GM19452 (cell line): ENCODE measurements around the gene MEPCE.
"Not testable (repeated sequence)": the region's sequence is repeated elsewhere in the genome, so short reads cannot be mapped to it uniquely, and the experiment has no call there.

ENCODE experiments used
- ATAC-seq: cut with Tn5 transposase; IDR thresholded peaks from one replicate; pipeline ENCODE4 v1.9.1; 2021; ENCODE audit not compliant: unreplicated experiment

MEPCE gene

DNA sequence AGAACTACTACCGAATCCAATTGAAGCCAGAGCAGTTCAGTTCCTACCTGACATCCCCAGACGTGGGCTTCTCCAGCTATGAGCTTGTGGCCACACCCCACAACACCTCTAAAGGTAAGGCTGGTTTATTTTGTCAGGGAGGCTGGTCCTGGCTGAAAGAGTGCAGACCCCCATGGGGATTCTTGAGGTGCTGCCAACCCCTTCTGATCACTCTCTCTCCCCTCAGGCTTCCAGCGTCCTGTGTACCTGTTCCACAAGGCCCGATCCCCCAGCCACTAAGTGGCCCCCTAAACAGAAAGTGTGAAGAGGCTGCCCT lies 3.6 kb downstream of the MEPCE start:
- ATAC-seq, result no peak

DNA sequence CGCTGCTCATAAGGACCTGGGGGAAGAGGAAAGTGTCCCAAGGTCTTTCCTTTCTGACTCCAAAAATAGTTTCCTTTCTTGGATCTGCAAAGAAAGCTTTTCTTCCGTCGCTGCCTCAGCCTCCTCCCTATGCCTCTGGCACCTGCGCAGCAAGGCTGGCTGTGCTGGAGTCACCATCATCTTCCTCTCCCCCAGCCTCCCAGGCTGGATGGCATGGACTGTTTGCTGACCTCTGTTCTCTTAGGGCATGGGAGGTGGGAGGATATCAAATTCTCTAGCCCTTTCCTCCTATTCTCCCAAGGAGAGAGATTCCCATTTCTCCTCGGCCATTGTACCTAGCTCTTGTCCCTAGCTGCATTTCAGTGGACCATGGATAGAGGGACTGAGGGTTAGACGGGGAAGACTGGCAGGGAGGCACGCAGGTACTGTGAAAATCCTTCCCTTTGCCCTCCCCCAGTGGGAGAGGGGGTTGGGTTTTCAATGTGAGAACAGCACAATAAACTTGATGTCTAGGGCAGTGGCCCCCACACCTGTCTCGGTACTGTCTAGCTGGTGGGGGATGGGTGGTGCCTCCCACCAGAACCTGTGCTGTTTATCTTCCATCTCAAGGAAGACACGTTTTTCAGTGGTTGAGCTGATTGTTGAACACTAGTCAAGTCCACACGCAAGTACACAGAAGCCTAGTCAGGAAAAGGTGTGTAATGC lies 4.1 kb downstream of the MEPCE start:
- ATAC-seq, result no peak

DNA sequence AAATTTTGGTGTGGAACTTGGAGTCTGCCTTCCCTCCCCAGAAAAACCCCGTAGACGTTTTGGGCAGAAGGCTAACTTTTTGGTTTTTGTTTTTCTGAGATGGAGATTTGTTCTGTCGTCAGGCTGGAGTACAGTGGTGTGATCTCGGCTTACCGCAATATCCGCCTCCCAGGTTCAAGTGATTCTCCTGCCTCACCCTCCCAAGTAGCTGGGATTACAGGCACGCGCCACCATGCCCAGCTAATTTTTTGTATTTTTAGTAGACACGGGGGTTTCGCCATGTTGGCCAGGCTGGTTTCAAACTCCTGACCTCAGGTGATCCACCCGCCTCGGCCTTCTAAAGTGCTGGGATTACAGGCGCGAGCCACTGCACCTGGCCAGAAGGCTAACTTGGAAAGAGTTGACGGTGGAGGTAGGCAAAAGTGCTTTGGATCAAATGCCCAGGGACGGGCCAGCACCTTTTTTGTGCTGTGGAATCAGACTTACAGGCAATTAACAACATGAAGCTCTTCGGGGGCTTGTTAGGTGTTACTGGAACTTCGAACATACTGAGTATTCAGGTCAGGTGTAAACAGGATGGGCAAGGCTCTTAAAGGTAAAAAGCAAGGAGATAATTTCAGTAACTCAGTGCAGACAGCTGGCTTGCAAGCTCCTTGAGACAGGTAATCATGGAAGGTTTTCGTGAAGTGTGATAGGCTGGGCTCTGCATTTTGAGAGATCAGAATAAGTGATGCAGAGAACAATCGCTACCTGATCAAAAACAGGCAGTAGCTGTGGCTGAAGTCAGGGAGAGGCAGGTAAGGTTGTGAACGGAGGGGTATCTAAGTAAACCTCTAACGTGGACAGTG lies 4.9 kb downstream of the MEPCE start:
- no peak for ATAC-seq

DNA sequence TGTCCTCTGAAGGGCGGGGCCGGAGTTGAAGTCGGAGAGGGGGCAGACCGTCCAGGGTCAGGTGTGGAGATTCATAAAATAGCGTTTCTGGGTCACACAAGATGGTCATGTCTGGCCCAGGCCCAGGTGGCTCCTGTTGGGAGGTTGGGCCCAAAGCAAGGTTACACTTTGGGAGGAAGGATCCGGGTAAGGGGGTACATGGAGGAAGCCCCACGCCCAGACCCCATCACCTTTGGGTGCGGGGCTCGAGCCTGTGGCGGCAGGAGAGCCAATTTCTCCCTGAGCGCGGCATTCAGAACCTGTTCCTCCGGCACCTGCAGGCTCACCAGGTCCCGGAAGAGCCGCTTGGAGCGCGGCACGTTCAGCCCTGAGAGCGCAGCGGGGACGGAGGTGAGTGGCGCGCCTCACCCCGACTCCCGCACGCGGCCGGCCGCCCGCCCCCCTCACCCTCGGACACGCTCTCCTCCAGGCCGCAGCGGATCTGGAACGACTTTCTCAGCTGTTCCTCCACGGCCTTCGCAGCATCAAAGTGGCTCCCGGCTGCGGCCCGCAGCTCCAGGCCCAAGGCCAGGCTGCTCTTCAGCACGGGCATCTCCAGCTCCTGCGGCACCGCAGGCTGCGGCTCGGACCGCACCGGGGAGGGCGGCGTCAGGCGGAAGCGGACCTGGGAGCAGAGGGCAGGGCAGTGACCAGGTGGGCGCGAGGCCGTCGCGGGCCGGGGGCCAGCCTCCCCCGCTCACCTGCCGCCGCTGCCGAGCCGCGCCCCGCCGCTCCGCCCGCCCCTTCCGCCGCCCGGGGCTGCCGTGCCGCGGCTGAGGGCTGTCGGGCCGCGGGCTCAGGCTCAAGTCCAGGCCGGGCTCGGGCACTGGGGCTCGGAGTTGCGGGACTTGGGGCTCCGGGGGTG lies 6.0 kb downstream of the MEPCE start:
- peak; percentile 31 for ATAC-seq

DNA sequence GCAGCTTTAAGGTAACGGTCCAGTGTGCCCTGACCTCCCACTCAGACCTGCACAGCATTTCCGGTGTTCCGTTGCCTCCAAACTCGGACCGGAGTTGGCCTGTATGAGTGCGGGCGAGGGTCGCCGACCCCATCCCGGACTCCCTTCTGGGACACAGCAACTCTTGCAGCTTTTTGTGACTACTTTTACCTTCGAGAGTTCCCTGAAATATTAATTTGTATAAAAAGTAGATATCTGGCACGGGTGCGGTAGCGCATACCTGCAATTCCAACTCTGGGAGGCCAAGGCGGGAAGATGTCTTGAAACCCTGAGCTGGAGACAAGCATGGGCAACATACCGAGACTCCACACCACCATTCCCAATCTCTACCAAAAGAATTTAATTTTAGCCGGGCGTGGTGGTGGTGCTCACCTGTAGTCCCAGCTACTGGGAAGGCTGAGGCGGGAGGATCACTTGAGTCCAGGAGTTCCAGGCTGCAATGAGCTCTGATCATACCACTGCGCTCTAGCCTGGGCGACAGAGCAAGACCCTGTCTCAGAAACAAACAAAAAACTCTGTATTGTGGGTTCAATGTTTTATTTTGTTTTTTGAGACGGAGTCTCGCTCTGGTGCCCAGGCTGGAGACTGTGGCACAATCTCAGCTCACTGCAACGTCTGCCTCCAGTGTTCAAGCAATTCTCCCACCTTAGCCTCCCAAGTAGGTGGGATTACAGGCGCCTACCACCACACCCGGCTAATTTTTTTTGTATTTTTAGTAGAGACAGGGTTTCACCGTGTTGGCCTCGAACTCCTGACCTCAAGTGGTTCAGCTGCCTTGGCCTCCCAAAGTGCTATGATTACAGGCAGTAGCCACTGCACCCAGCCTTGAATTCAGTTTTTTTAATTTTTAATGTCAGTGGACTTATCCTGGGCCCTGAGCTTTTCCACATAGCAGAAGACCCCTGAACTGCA lies 7.8 kb downstream of the MEPCE start:
- ATAC-seq, result no peak

DNA sequence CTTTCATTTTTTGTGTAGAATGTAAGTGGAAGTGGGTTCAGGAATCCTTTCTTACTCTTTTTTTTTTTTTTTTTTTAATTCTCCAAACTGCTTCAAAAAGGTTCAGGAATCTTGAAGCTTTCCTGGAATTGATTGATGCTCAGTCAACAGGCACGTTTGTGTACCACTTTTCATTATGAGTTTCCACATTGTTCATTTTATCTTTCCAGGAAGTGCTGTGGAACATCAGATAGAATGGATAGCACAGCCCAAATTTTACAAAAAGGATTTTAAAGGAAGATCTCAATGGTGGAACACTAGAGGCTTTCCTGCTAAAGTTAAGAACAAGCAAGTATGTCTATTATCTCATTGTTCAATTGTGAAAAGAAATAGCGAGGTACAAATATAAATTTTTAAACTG lies 8.5 kb downstream of the MEPCE start:
- no peak for ATAC-seq

DNA sequence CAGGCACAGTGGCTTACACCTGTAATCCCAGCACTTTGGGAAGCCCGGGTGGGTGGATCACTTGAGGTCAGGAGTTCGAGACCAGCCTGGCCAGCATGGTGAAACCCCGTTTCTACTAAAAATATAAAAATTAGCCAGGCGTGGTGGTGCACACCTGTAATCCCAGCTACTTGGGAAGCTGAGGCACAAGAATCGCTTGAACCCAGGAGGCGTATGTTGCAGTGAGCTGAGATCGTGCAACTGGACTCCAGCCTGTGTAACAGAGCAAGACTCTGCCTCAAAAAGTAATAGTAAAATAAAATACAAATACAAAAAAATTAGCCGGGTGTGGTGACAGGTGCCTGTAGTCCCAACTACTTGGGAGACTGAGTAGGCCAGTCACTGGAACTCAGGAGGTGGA lies 9.1 kb downstream of the MEPCE start:
- not testable (repeated sequence) for ATAC-seq

DNA sequence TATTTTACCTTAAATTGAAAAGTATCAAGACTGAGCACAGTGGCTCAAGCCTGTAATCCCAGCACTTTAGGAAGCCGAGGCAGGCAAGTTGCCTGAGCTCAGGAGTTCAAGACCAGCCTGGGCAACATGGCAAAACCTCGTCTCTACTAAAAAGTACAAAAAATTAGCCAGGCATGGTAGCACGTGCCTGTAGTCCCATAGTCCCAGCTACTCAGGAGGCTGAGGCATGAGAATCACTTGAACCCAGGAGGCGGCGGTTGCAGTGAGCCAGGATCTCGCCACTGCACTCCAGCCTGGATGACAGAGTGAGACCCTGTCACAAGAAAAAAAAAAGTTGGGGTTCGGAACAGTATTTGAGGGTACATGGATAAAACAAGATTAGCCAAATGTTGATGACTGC lies 9.6 kb downstream of the MEPCE start:
- not testable (repeated sequence) for ATAC-seq

DNA sequence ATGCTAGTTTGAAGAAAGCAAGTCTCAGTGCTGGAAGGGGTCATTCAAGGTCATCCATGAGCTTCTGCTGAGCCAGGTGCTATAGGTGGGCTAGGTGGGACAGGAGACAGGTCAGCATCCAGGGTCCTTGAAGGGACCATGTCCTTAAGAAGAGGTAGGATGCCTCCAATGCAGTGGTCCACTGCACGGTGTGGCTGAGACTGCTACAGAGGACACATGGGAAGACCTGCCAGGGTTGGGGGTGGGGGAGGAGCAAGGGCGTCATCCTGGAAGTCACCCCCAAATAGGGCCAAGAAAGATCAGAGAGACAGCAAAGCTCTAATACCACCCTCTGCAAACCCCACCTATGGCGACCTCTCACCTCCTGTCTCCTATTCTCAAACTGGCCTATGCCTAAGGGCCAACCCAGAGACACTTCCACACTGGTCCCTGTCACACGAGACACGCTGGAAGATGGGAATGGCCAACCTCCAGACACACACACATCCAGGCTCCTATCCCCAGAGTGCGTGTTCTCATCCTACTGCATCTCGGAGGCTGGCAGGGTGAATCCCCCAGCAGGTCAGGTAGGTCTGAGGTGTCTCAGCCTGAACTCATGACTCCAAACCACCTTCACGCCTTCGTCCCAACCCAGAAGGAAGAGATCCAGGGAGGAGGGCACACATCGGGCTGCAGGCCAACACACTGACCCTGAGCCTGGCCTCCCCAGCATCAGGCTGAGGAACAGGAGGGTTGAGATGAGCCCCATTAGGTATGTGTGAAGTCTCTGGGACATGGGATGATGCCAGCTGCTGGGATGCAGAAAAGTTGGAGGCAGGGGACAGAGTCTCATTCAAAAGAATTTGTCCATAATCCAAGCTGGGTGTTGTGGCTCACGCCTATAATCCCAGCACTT lies 12.3 kb downstream of the MEPCE start:
- ATAC-seq, result no peak

DNA sequence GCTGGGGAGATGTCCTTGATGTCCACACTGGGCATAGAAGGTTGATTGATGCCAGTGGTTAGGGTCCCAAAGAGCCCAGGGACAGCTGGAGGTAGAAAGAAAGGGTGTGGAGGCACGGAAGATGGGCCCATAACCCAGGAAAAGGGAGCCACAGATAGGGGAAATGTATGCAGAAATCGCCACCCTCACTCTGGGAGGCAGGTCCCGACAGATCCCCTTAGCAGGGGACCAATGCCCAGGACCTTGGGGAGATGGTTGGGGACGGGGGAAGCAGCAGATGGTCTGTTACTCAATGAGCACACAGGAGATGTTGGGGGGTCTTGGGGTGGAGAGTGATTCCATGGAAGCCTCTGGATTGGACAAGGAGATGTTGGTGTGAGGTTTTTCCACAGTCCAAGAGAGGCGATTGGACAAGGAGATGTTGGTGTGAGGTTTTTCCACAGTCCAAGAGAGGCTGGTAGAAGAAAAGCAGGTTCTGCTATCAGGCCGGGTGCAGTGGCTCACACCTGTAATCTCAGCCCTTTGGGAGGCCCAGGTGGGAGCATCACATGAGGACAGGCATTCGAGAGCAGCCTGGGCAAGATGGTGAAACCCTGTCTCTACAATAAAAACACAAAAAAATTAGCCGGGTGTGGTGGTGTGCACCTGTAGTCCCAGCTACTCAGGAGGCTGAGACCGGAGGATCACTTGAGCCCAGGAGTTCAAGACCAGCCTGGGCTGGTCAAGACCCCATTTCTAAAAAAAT lies 13.6 kb downstream of the MEPCE start:
- ATAC-seq, result no peak

DNA sequence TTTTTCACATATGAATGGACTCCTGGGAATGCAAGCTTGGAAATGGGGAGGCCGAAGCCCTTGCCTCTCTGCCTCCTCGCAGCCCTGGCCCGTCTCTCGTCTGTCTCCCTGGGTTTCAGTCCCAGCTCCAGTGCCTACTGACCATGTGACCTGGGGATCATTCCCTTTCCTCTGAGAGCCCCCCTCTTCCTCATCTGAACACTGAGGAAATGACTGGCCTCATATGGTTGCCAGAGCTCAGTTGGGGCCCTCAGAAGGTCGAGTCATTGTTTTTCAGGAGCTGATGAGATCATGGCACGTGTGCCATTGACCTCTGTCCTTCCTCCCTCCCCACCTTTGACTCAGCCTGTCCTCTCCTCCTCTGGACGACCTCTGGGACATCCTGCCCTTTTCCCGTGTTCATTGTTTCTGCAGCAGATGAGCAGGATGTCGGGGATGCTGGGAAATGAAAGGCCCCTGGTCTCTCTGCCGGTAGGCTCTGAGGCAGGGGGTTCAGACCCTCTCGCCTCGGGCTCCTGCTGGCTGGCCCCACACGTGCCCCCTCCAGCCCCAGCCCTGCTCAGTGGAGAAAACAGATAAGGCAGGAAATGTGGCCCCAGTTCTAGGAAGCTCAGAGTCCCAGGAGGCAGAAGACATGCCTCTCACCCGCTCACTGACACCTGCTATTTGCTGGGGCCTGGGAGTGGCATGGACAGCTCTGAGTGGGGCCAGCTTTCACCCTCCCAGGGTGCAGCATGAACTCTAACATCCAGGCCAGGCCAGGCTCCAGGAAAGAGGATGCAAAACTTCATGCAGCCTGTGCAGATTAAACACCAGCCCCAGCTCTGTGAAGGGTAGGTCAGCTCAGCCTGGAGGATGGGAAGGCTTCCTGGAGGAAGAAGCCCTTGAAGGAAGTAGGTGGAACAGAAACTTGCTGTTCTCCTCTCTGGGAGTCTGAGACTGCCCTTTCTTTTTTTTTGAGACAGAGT lies 15.0 kb downstream of the MEPCE start:
- ATAC-seq, result no peak

DNA sequence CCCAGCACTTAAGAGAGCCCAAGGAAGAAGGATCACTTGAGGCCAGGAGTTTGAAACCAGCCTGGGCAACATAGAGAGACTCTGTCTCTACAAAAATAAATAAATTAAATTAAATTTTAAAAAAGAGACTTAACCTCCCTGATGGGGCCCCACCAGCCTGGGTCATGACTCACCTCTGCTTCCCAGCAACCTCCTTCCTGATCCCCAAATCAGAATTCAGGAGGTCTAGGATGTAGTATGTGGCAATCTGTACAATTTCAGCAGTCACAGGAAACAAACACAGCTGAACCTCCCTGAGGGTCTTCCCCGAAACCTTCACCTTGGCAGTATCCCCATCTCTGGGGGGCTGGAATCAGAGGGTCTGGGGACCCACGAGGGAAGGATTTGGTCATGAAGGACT lies 16.4 kb downstream of the MEPCE start:
- no peak for ATAC-seq

DNA sequence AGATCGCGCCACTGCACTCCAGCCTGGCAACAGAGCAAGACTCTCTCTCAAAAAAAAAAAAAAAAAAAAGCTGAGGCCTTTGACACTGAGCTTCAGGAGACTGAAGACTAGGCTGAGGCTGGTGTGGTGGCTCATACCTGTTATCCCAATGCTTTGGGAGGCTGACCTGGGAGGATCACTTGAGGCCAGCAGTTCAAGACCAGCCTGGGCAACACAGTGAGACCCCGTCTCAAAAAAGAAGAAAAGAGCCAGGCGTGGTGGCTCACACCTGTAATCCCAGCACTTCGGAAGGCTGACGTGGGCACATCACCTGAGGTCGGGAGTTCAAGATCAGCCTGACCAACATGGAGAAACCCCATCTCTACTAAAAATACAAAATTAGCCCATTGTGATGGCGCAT lies 17.7 kb downstream of the MEPCE start:
- ATAC-seq, result not testable (repeated sequence)

DNA sequence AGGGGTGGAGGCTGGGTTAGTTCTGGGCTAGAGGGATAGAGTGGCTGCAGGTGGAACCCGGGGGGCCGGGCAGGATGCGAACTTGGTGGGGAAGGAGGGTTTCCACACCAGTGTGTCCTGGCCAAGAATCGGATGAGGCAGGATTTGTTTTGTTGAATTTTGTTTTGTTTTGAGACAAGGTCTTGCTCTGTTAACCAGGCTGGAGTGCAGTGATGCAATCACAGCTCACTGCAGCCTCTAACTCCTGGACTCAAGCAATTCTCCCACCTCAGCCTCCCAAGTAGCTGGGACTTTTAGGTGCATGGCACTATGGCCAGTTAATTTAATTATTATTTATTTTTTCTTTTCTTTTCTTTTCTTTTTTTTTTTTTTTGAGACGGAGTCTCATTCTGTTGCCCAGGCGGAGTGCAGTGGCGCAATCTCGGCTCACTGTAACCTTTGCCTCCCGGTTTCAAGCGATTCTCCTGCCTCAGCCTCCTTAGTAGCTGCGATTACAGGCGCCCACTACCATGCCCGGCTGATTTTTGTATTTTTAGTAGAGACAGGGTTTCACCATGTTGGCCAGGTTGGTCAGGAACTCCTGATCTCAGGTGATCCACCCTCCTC lies 19.7 kb downstream of the MEPCE start:
- no peak for ATAC-seq

DNA sequence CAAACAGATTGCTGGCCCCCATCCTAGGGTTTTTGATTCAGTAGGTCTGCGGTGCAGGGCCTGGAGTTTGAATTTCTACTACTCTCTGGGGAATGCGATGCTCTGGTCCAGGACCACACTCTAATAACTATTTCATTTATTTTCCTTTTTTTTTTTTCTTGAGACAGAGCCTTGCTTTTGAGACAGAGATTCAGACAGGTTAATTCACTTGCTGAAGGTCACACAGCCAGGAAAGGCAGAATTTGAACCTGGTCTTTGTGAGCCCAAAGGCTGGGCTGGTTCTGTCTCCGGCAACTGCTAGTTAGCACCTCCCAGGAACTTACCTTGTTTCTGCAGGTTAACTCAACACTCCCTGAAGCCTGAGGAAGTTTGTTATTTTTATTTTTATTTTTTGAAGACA lies 22.9 kb downstream of the MEPCE start:
- no peak for ATAC-seq

DNA sequence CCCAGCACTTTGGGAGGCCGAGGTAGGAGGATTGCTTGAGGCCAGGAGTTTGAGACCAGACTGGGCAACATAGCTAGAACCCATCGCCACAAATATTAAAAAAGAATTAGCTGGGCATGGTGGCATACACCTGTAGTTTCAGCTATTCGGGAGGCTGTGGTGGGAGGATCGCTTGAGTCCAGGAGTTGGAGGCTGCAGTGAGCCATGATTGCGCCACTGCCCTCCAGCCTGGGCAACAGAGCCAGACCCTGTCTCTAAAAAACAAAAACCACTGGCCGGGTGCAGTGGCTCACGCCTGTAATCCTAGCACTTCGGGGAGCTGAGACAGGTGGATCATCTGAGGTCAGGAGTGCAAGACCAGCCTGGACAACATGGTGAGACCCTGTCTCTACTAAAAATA lies 24.2 kb downstream of the MEPCE start:
- ATAC-seq, result not testable (repeated sequence)

DNA sequence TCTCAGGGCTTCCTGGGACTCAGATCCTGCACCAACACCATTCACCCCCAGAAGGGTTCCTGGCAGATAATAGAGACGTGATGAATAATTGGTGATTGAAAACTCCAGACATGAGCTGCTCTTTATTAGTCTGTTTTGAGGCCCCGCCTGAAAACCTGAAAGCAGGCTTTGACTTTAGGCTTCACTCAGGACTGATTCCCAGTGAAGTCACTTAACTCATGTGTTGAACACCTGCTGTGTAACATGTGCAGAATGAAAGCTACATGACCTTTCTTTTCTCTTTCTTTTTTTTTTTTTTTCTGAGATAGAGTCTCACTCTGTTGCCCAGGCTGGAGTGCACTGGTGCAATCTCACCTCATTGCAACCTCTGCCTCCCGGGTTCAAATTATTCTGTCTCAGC lies 25.6 kb downstream of the MEPCE start:
- ATAC-seq, result no peak
